Dermis blood vessel endothelial cell (primary cell): ENCODE data around the gene SLC7A8. TPM values are rescaled to one million over a fixed set of nuclear protein-coding genes. Genes with fewer than 3 reads are reported as not detected.
"Not testable (repeated sequence)": the region's sequence is repeated elsewhere in the genome, so short reads cannot be mapped to it uniquely, and the experiment has no call there.

Experiments used
- DNase-seq: peaks from one replicate; pipeline ENCODE4 v3.0.0; 2010
- total RNA-seq: library from RNA; depleted of rRNA; stranded (reverse); fragments of >200 nt; gene quantifications from 2 replicates; pipeline ENCODE4 v1.2.3, GENCODE V29; 2014

Gene SLC7A8
- total RNA-seq, result 0.09 TPM in 1 of 2 replicates, not detected in the other

- DNase-seq, result peak; percentile 4
Measured at GRCh38 chr14:23183479-23183878, at the start of gene SLC7A8. Gene SLC7A8, minus strand, starts transcription at chr14:23183660. Its CDS starts 746 bp downstream, at chr14:23182914.

- not testable (repeated sequence) for DNase-seq
Measured at GRCh38 chr14:23232241-23232808, 48.9 kb upstream of the SLC7A8 start.

- DNase-seq, result no peak
Measured at GRCh38 chr14:23228812-23229211, 45.4 kb upstream of the SLC7A8 start.

GRCh38 chr14:23227566-23227965 lies 44.1 kb upstream of the SLC7A8 start:
- DNase-seq, result no peak

GRCh38 chr14:23224958-23225357 lies 41.5 kb upstream of the SLC7A8 start:
- not testable (repeated sequence) for DNase-seq

- DNase-seq, result no peak
Measured at GRCh38 chr14:23219075-23219474, 35.6 kb upstream of the SLC7A8 start.

- DNase-seq, result no peak
Measured at GRCh38 chr14:23217032-23218020, 33.9 kb upstream of the SLC7A8 start.

- no peak for DNase-seq
Measured at GRCh38 chr14:23215421-23215820, 32.0 kb upstream of the SLC7A8 start.

- no peak for DNase-seq
Measured at GRCh38 chr14:23209651-23210423, 26.4 kb upstream of the SLC7A8 start.

- DNase-seq, result no peak
Measured at GRCh38 chr14:23208324-23208723, 24.9 kb upstream of the SLC7A8 start.

GRCh38 chr14:23207146-23207540 lies 23.7 kb upstream of the SLC7A8 start:
- no peak for DNase-seq

- no peak for DNase-seq
Measured at GRCh38 chr14:23206422-23207145, 23.1 kb upstream of the SLC7A8 start.

- no peak for DNase-seq
Measured at GRCh38 chr14:23202001-23202400, 18.5 kb upstream of the SLC7A8 start.

GRCh38 chr14:23199141-23199540 lies 15.7 kb upstream of the SLC7A8 start:
- DNase-seq, result not testable (repeated sequence)

GRCh38 chr14:23196487-23196886 lies 13.0 kb upstream of the SLC7A8 start:
- DNase-seq, result not testable (repeated sequence)

- DNase-seq, result no peak
Measured at GRCh38 chr14:23195552-23196101, 12.2 kb upstream of the SLC7A8 start.

GRCh38 chr14:23193432-23193831 lies 10.0 kb upstream of the SLC7A8 start:
- no peak for DNase-seq

GRCh38 chr14:23187925-23188324 lies 4.5 kb upstream of the SLC7A8 start:
- DNase-seq, result no peak

- DNase-seq, result peak; percentile 86
Measured at GRCh38 chr14:23186913-23187654, 3.6 kb upstream of the SLC7A8 start.

- peak; percentile 51 for DNase-seq
Measured at GRCh38 chr14:23185063-23185462, 1.6 kb upstream of the SLC7A8 start.

GRCh38 chr14:23183158-23183470 lies 346 bp downstream of the SLC7A8 start:
- DNase-seq, result no peak
